Mesenchymal stem cell (in vitro differentiated cells and primary cell): ENCODE results near the gene TECPR2.

ENCODE experiments used
- DNase-seq: peaks from one replicate; pipeline ENCODE4 v3.0.0-alpha.2; 2013
- H2AFZ ChIP-seq: one replicate; pipeline ENCODE4 v1.6.1; 2013; ENCODE audit warnings: low read depth, mild to moderate bottlenecking, control low read depth, inconsistent platforms, low read length, moderate library complexity
- H2AK5ac ChIP-seq: 2 replicates; pipeline ENCODE4 v1.6.1; 2013; ENCODE audit warnings: low read length, moderate library complexity, mild to moderate bottlenecking, inconsistent platforms; ENCODE audit not compliant: severe bottlenecking
- H2BK120ac ChIP-seq: one replicate; pipeline ENCODE4 v1.6.1; 2013; ENCODE audit warnings: low read depth, mild to moderate bottlenecking, inconsistent platforms, low read length, moderate library complexity
- H2BK12ac ChIP-seq, 2 experiments: one replicate each; pipeline ENCODE4 v1.6.1; 2013; ENCODE audit warnings: inconsistent platforms in 2 of 2, low read length in 2 of 2, mild to moderate bottlenecking in 2 of 2, moderate library complexity in 2 of 2, control low read depth in 1 of 2
- H2BK15ac ChIP-seq: one replicate; pipeline ENCODE4 v1.6.1; 2013; ENCODE audit warnings: mild to moderate bottlenecking, low read depth, inconsistent platforms; ENCODE audit not compliant: poor library complexity, severe bottlenecking
- H2BK5ac ChIP-seq: 2 replicates; pipeline ENCODE4 v1.6.1; 2013; ENCODE audit warnings: low read depth, mild to moderate bottlenecking, low read length, control low read depth, inconsistent platforms; ENCODE audit not compliant: poor library complexity, severe bottlenecking
- H3K14ac ChIP-seq, 2 experiments: one replicate each; pipeline ENCODE4 v1.6.1; 2013; ENCODE audit warnings: inconsistent platforms in 2 of 2, low read length in 2 of 2, control low read depth in 1 of 2, mild to moderate bottlenecking in 1 of 2, moderate library complexity in 1 of 2
- H3K18ac ChIP-seq, 2 experiments: one replicate each; pipeline ENCODE4 v1.6.1; 2013; ENCODE audit warnings: inconsistent platforms in 2 of 2, low read length in 2 of 2, control low read depth in 1 of 2, low read depth in 1 of 2, mild to moderate bottlenecking in 1 of 2
- H3K23ac ChIP-seq, 2 experiments: one replicate each; pipeline ENCODE4 v1.6.1; 2013; ENCODE audit warnings: inconsistent platforms in 2 of 2, low read length in 2 of 2, mild to moderate bottlenecking in 2 of 2, moderate library complexity in 2 of 2, control low read depth in 1 of 2
- H3K27ac ChIP-seq: 2 replicates; pipeline ENCODE4 v1.5.1; 2013; ENCODE audit warnings: mild to moderate bottlenecking, moderate library complexity, low read length, control low read depth, inconsistent platforms; ENCODE audit not compliant: poor library complexity, severe bottlenecking
- H3K27me3 ChIP-seq, 2 experiments: 2 replicates each; pipeline versions ENCODE4 v1.6.1 to v1.7.0; 2013; ENCODE audit warnings: low read length in 2 of 2, mild to moderate bottlenecking in 2 of 2, moderate library complexity in 2 of 2, control low read depth in 1 of 2, inconsistent platforms in 1 of 2; ENCODE audit not compliant: control insufficient read depth in 1 of 2, insufficient read depth in 1 of 2
- H3K36me3 ChIP-seq, 2 experiments: 2 replicates each; pipeline versions ENCODE4 v1.6.1 to v1.7.0; 2013; ENCODE audit warnings: low read length in 2 of 2, control low read depth in 1 of 2, inconsistent platforms in 1 of 2, low read depth in 1 of 2, mild to moderate bottlenecking in 1 of 2; ENCODE audit not compliant: insufficient read depth in 2 of 2, control insufficient read depth in 1 of 2
- H3K4ac ChIP-seq, 2 experiments: one replicate each; pipeline ENCODE4 v1.6.1; 2013; ENCODE audit warnings: inconsistent platforms in 2 of 2, low read length in 2 of 2, mild to moderate bottlenecking in 2 of 2, moderate library complexity in 2 of 2, control low read depth in 1 of 2, low read depth in 1 of 2
- H3K4me1 ChIP-seq: 2 replicates; pipeline ENCODE4 v1.6.1; 2013; ENCODE audit warnings: low read depth, low read length, control low read depth; ENCODE audit not compliant: control insufficient read depth, insufficient read depth
- H3K4me2 ChIP-seq: 2 replicates; pipeline ENCODE4 v1.6.1; 2013; ENCODE audit warnings: low read length, mild to moderate bottlenecking, inconsistent platforms; ENCODE audit not compliant: poor library complexity, severe bottlenecking
- H3K4me3 ChIP-seq, 2 experiments: 2 replicates each; pipeline versions ENCODE4 v1.5.1 to v1.7.0; 2013; ENCODE audit warnings: low read length in 2 of 2, mild to moderate bottlenecking in 2 of 2, control low read depth in 1 of 2, low read depth in 1 of 2; ENCODE audit not compliant: insufficient read depth in 1 of 2
- H3K79me1 ChIP-seq: replicated peaks from 2 replicates; pipeline ENCODE4 v1.6.1; 2013; ENCODE audit warnings: mild to moderate bottlenecking, control low read depth, low read length, inconsistent platforms; ENCODE audit not compliant: poor library complexity, severe bottlenecking
- H3K9ac ChIP-seq: 2 replicates; pipeline ENCODE4 v1.7.0; 2013; ENCODE audit warnings: mild to moderate bottlenecking, low read length, moderate library complexity
- H3K9me3 ChIP-seq: 2 replicates; pipeline ENCODE4 v1.7.0; 2013; ENCODE audit warnings: mild to moderate bottlenecking, low read length; ENCODE audit not compliant: control insufficient read depth
- H4K8ac ChIP-seq: one replicate; pipeline ENCODE4 v1.6.1; 2013; ENCODE audit warnings: inconsistent platforms, mild to moderate bottlenecking, low read length, moderate library complexity
- H4K91ac ChIP-seq: one replicate; pipeline ENCODE4 v1.6.1; 2013; ENCODE audit warnings: mild to moderate bottlenecking, low read length, inconsistent platforms
- WGBS: methylation state at CpG from one replicate; pipeline ENCODE4 v1.1.7; 2013; ENCODE audit warnings: mixed read lengths; 5-methylcytosine and 5-hydroxymethylcytosine counted together

TECPR2 gene

DNA sequence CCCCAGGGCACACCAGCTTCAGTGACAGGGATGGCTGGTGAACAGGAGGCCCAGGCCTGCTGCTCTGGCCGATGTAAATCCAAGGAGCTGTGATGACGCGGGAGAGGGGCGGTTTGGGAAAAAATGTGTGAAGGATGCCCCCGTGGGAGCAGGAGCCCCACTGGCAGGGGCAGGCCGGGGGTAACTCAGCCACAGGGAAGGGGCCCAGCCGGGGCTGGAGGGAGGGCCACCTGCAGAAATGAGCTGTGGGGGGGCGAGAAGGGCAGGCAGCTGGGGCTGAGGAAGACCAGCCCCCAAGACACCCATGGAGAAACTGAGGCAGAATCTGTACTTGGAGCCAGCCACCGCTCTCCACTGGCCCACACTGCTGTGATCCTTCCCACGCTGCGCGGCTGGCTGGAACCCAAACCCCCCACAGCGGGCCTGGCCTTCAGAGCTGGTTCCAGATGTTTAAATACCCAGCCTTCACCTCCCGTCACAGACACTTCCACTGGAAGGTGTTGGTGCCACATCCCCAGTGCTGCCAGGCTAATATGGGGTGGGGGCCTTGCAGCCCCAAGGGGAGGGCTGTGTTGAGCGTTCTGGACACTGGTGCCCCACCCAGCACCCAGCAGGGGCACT lies 175.3 kb downstream of the TECPR2 start:
- H3K14ac ChIP-seq = no peak overlapping the region
- no peak overlapping the region for H3K27ac ChIP-seq
- H4K91ac ChIP-seq = no peak overlapping the region
- no peak overlapping the region for H3K23ac ChIP-seq
- H3K9ac ChIP-seq = no peak overlapping the region
- H2BK5ac ChIP-seq = no peak overlapping the region
- DNase-seq = no peak
- no peak overlapping the region for H2BK120ac ChIP-seq
- H4K8ac ChIP-seq = no peak overlapping the region
- H3K18ac ChIP-seq = no peak overlapping the region
- no peak overlapping the region for H3K4me2 ChIP-seq
- no peak overlapping the region for H2AFZ ChIP-seq
- peaks cover 4 to 27% of the 10 kb centered on the region in 2 experiments for H3K27me3 ChIP-seq
- H3K4ac ChIP-seq = no peak overlapping the region
- H3K79me1 ChIP-seq = no peaks in the 10 kb centered on the region
- H3K4me3 ChIP-seq = no peak overlapping the region
- peak overlapping the region; percentile 64 for H2BK15ac ChIP-seq
- no peaks in the 10 kb centered on the region for H3K36me3 ChIP-seq
- H3K4me1 ChIP-seq = peaks cover 11% of the 10 kb centered on the region
- no peaks in the 10 kb centered on the region for H3K9me3 ChIP-seq
- H2BK12ac ChIP-seq = no peak overlapping the region
- H2AK5ac ChIP-seq = no peak overlapping the region
- WGBS = 89% methylated on average over 15 of the region's 15 CpGs

DNA sequence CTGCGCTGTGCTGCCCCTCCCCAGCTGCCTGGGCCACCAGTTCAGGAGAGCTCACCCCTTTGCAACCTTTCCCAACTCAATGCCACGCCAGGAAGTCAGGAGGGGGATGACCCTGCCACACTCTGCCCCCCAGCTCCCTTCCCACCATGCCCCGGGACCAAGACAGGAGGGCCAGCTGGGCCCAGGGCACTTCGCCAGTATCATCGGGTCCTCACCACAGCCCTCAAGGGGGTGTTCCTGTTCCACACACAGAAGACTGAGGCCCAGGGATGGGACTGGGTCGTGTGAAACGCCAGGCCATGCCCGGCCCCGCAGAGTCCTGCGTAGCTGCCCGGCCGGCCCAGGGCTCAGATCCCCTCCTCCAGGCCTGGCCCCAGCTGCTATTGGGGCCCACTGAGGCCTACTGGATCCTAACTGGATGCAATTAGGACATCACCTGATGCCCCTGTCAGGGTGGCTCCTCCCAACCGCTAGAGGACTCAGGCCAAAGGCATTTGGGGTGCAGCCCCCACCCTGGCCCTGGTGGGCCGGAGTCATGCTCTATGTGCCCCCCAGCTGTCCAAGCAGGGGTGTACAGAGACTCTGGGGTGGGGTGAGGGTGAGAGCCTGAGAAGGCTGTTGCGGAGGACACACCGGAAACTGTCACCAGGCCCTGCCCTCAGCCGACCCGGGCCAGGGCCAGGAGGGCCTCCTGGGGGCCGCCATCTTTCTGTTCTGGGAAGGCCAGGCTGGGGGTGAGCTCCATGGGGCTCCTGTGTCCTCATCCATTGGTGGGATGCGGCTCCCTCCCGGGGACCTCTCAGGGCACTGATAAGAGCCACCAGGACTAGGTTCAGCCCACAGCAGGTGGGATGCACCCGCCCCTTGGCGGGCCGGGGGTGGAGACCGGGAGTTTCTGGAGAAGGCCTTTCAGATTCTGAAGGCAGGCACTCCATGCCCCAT lies 176.1 kb downstream of the TECPR2 start:
- Histone ChIP-seq H2BK5ac (no peak overlapping the region), H2BK120ac (no peak overlapping the region), H4K8ac (no peak overlapping the region), H2AFZ (peak overlapping the region; percentile 44), H2BK15ac (no peak overlapping the region), H3K9me3 (no peaks in the 10 kb centered on the region), H3K36me3 (no peaks in the 10 kb centered on the region), H3K79me1 (no peaks in the 10 kb centered on the region), H4K91ac (no peak overlapping the region), H3K4me1 (peaks cover 12% of the 10 kb centered on the region), H3K4ac (no peak overlapping the region), H2AK5ac (no peak overlapping the region), H3K14ac (peak overlapping the region in 1 of 2 experiments; percentile 84), H3K4me3 (no peak overlapping the region), H3K27ac (no peak overlapping the region), H3K9ac (no peak overlapping the region), H3K4me2 (no peak overlapping the region), H3K23ac (no peak overlapping the region), H3K18ac (no peak overlapping the region), H2BK12ac (no peak overlapping the region), H3K27me3 (peaks cover 11 to 34% of the 10 kb centered on the region in 2 experiments)
- 83% methylated on average over 25 of the region's 25 CpGs for WGBS
- no peak for DNase-seq

DNA sequence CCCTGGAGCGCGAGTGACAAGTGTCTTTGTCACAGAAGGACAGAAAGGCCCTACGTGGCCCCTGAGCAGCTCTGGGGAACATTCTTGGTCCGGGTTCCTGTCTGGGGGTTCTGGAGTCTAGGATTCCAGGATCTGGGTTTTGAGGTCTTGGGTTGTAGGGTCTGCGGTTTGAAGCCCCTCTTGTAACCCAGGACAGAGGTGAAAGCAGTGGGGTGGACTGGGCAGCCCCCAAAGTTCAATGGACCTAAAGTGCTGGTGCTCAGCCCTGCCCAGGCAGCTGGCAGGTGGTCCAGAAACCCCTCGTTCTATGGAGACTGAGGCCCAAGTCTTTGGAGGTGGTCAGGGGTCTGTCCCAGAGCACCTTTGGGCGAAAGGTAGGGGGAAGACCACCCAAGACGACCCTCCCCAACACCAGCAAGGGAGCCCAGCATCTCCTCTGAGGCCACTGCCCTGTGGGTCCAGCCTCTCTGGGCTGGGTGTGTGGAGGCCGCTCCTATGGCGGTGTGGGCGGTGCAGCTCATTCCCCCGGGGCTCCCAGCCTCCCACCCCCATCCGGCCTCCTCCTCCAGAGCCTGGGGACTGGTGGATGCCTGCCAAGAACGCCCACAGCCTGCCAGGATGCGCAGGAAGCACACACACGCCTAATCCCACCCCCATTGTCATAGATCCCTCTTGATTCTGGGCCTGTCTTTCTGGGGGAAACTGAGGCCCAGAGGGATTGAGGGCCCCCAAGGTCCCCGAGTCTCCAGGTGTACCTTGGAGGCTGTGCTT lies 177.0 kb downstream of the TECPR2 start:
- Histone ChIP-seq H2AFZ (no peak overlapping the region), H3K9ac (no peak overlapping the region), H3K9me3 (no peaks in the 10 kb centered on the region), H2BK120ac (no peak overlapping the region), H3K79me1 (no peaks in the 10 kb centered on the region), H3K27me3 (peaks cover 17 to 40% of the 10 kb centered on the region in 2 experiments), H2BK5ac (no peak overlapping the region), H3K36me3 (no peaks in the 10 kb centered on the region), H3K4me2 (no peak overlapping the region), H3K4ac (no peak overlapping the region), H4K8ac (no peak overlapping the region), H2BK12ac (no peak overlapping the region), H3K4me3 (no peak overlapping the region), H3K14ac (no peak overlapping the region), H3K18ac (no peak overlapping the region), H3K23ac (no peak overlapping the region), H2AK5ac (no peak overlapping the region), H3K4me1 (peaks cover 20% of the 10 kb centered on the region), H2BK15ac (no peak overlapping the region), H4K91ac (no peak overlapping the region), H3K27ac (no peak overlapping the region)
- 80% methylated on average over 17 of the region's 17 CpGs for WGBS
- no peak for DNase-seq
